ENCODE data around the gene HOXB9. TPM values are rescaled to one million over a fixed set of nuclear protein-coding genes. Genes with fewer than 3 reads are reported as not detected.

Gene HOXB9
- total RNA-seq, 1 donor from 2014 or later = 0.11 TPM

DNA sequence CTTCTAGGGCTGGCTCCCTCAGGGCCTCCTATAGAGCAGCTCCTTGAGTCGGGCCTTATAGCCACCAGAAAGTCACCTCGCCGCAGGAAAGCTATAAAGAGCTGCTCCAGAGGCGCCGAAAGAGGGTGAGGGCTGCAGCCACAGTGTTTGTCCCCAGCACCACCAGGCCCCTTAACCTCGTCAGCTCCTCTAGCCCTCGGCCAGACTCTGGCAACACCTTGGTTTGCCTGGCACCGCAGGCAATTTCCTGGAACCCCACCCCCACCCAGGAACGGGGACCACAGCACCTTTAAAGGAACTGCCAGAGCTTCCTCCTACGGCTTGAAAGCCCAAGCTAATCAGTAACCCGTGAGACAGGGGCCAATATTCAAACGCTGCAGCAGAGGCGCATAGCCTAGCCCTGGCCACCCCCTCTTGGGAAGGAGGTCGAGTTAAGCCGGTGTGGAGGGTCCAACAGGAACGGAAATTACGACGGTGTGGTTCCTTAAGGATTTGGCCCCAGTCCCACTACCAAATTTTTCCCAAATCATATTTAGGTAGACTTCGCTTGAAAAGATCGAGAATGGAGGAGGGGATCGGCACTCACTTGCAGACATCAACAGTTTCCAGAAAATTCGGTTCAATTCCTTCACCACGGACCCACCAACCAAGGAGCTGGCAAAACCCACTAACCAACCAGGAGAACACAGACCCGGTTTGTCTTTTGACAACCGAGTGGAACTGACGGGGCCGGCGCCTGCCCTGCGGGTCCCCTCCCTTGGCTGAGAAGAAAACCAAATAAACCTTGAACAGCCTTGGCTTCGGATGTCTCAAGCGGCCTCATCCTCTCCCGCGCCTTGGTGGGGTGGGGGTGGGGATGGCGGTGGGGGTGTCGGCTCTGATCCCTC lies 24.4 kb downstream of the HOXB9 start:
- Histone ChIP-seq H4K20me1 (ENCODE audit: insufficient read depth, low read length) (peaks cover 36% of the 10 kb centered on the region), H3K27me3 (ENCODE audit: insufficient read depth, low read length) (peaks cover 98% of the 10 kb centered on the region), H2AFZ (ENCODE audit: low read depth, low read length) (no peak overlapping the region), H3K9ac (ENCODE audit: low read length) (no peak overlapping the region), H3K4me3 (ENCODE audit: insufficient read depth, low read depth, low read length) (no peak overlapping the region), H3K9me3 (ENCODE audit: insufficient read depth, low read depth, low read length) (no peaks in the 10 kb centered on the region), H3K79me2 (ENCODE audit: insufficient read depth, low read length) (no peaks in the 10 kb centered on the region), H3K36me3 (ENCODE audit: insufficient read depth, low read length) (no peaks in the 10 kb centered on the region), H3K4me2 (ENCODE audit: low read length) (peak overlapping the region; percentile 34), H3K27ac (ENCODE audit: low read depth, low read length) (no peak overlapping the region), H3K4me1 (ENCODE audit: insufficient read depth, low read length) (no peaks in the 10 kb centered on the region)
- no peaks in the 10 kb centered on the region for H3K36me3 Mint-ChIP-seq (ENCODE audit: low read depth, unreplicated experiment)
- H3K9me3 Mint-ChIP-seq (ENCODE audit: unreplicated experiment) = peaks cover 50% of the 10 kb centered on the region
- H3K27me3 Mint-ChIP-seq (ENCODE audit: low read depth, unreplicated experiment) = peaks cover 94% of the 10 kb centered on the region
- no peaks in the 10 kb centered on the region for H3K4me1 Mint-ChIP-seq (ENCODE audit: low read depth, unreplicated experiment)
- peak; percentile 81 for TF ChIP-seq EZH2 (IDR thresholded peaks at IDR 0.05; ENCODE audit: insufficient read depth, low read length)
- TF ChIP-seq, protein P1, sequence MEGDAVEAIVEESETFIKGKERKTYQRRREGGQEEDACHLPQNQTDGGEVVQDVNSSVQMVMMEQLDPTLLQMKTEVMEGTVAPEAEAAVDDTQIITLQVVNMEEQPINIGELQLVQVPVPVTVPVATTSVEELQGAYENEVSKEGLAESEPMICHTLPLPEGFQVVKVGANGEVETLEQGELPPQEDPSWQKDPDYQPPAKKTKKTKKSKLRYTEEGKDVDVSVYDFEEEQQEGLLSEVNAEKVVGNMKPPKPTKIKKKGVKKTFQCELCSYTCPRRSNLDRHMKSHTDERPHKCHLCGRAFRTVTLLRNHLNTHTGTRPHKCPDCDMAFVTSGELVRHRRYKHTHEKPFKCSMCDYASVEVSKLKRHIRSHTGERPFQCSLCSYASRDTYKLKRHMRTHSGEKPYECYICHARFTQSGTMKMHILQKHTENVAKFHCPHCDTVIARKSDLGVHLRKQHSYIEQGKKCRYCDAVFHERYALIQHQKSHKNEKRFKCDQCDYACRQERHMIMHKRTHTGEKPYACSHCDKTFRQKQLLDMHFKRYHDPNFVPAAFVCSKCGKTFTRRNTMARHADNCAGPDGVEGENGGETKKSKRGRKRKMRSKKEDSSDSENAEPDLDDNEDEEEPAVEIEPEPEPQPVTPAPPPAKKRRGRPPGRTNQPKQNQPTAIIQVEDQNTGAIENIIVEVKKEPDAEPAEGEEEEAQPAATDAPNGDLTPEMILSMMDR (IDR thresholded peaks at IDR 0.05; ENCODE audit: insufficient read depth, low read depth, low read length) = no peak
- no peak overlapping the region for H3K4me3 Mint-ChIP-seq (ENCODE audit: unreplicated experiment)
- FAIRE-seq (no peak), DNase-seq (ENCODE audit: low read depth) (no peak)
- no peak overlapping the region for H3K27ac Mint-ChIP-seq (ENCODE audit: unreplicated experiment)

DNA sequence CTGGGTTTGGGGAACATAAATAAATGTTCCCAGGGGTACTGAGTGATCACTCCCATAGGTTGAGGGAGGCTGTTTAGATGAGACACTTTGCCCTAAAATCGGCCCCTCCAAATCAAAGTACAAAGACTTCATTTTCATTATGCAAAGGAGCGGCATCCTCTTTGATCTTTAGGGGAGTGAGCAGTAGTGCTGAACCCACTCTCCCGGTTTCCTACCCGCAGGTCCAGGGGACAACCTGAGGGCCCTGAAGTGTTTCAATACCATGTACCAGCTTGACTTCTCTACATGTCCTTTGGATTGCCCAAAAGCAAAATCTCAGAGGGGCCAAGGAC lies 25.0 kb downstream of the HOXB9 start:
- Histone ChIP-seq H3K4me1 (ENCODE audit: insufficient read depth, low read length) (peaks cover 5% of the 10 kb centered on the region), H3K27ac (ENCODE audit: low read depth, low read length) (no peak overlapping the region), H3K4me3 (ENCODE audit: insufficient read depth, low read depth, low read length) (no peak overlapping the region), H2AFZ (ENCODE audit: low read depth, low read length) (no peak overlapping the region), H3K4me2 (ENCODE audit: low read length) (no peak overlapping the region), H3K79me2 (ENCODE audit: insufficient read depth, low read length) (no peaks in the 10 kb centered on the region), H3K27me3 (ENCODE audit: insufficient read depth, low read length) (peaks cover 98% of the 10 kb centered on the region), H3K9ac (ENCODE audit: low read length) (no peak overlapping the region), H3K9me3 (ENCODE audit: insufficient read depth, low read depth, low read length) (no peaks in the 10 kb centered on the region), H3K36me3 (ENCODE audit: insufficient read depth, low read length) (no peaks in the 10 kb centered on the region), H4K20me1 (ENCODE audit: insufficient read depth, low read length) (peaks cover 31% of the 10 kb centered on the region)
- Mint-ChIP-seq H3K9me3 (ENCODE audit: unreplicated experiment) (peaks cover 51% of the 10 kb centered on the region), H3K27ac (ENCODE audit: unreplicated experiment) (no peak overlapping the region), H3K27me3 (ENCODE audit: low read depth, unreplicated experiment) (peaks cover 94% of the 10 kb centered on the region), H3K4me3 (ENCODE audit: unreplicated experiment) (no peak overlapping the region), H3K4me1 (ENCODE audit: low read depth, unreplicated experiment) (no peaks in the 10 kb centered on the region), H3K36me3 (ENCODE audit: low read depth, unreplicated experiment) (no peaks in the 10 kb centered on the region)
- no peak for TF ChIP-seq EZH2 (IDR thresholded peaks at IDR 0.05; ENCODE audit: insufficient read depth, low read length)
- TF ChIP-seq, protein P1 (IDR thresholded peaks at IDR 0.05; ENCODE audit: insufficient read depth, low read depth, low read length) = no peak
- no peak for FAIRE-seq
- no peak for DNase-seq (ENCODE audit: low read depth)

All from astrocyte (in vitro differentiated cells and primary cell).